NK-92 treated with Interleukin-12 subunit alpha and Interleukin-12 subunit beta, amount 100 ng/mL, for 24 hours (cell line): ENCODE data around the gene ST8SIA2.

Experiments used
- DNase-seq: peaks from one replicate; lab custom pipeline; 2025; lab: John Stamatoyannopoulos, UW

ST8SIA2 gene

DNA sequence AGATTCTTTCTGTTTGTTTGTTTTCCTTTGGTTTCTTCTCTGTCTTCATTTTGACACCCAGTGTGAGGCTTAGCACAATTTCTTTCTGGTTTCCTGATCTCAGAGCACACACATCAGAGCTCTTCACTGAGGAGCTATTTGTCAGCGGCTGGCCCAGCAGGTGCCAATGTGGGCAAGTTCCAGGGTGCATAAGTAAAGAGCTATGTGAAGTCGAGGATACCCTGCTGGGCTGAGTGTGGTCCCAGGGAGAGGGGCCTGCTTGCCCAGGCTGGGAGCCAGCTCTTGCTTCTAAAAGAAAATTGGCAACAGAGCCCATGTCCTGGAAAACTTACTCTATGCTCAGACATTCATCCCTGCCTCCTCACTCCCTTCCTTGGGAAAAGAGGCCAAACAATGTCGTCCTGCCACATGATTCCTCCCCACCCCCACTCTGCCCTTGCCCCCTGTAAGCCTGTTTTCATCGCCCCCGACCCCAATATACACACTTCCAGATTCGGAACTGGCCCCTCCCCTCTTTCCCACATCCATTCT is 101.2 kb downstream of the ST8SIA2 start:
- DNase-seq, result no peak

GRCh38 chr15:92495446-92495845 is 101.8 kb downstream of the ST8SIA2 start:
- no peak for DNase-seq

GRCh38 chr15:92499731-92500530 is 106.2 kb downstream of the ST8SIA2 start:
- DNase-seq, result no peak

DNA sequence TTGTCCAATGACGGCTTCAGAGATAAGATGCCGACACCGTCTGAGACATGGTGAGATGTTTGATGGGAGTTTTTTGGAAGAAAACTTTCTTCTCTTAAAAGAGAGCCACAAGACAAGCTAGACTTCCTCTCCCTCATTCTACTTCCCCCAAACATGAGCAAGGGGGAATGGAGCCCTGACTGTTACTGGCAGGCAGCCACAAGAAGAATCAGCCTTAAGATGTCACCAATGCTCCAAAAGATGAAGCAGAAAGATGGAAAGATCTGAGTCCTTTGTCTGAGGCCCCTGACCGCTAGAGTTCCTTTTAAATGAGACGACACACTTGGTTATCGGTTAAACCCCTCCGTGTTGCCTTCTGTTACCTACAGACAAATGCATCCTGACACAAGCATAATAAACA is 108.7 kb downstream of the ST8SIA2 start:
- no peak for DNase-seq

DNA sequence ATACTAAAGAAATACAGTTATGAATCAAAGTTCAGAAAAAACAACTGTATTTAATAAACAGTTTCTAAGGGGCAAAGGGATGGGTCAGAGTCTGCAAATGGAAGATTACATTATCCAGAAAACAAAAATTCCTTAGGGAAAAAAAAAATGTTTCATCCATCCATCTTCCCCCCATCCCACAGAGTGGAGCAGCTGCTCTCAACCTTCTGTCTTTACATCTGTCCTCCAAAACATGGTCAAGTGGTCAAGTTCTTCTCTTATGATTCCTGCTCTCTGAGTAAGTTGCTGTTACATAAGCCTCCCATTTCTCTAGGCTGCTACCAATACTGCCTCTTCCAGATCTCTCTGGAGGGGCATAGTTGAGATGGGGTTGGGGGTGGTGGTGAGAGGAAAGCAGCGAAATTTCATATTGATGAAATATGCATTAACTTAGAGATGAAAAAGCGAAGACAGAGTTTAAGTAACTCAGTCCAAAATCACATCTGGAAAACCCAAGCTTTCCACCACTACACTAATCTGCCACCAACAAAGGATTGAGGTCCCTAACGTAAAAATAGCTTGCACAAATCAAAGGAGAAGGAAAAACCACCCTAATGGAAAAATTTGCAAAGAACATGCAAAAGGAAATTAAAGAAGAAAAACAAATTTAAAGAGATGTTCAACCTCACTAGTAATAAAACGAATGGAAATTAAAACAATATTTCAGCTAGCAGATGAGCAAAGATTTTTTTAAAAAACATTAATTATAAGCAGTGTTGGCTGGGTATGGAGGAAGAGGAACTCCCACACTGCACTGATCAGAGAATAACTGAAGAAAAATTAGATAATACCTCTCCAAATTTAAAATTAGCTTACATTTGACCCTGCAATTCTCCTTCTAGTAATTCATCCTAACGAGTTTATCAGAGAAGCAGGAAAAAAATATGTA is 109.5 kb downstream of the ST8SIA2 start:
- no peak for DNase-seq

DNA sequence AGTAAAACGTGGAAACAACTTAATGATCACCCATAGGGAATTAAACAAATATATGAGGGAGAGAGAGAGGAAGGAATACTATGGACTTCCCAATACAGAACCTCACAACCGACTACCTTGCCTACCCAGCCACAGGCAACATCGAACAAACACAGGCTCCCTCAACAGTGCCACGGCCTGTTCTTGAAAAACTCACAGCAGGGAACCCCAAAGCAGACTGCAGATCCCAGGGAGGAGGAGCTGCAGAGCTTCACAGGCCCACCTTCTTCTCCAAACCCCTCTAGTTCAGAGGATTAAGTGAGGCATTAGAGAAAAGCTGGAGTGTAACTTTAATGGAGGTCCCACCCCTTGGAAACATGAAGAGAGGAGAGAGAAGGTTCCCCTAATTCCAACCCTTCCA is 110.2 kb downstream of the ST8SIA2 start:
- DNase-seq, result no peak

DNA sequence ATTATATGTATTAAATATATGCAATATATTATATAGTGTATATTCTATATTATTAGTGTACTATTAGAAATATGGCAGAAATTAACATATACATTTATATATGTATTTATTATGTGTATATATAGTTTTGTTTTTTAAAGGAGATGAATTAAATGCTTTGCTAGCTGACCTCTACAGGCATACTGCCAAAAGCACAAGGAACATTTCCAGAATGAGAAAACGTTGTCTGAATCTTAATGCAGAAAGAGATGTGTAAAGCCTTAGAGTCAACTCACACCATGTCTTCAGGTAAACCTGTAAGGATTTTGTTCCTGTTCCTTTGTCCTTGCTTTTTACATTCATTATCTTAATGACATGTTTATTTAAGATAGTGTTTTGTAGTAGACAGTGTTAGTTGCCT is 111.9 kb downstream of the ST8SIA2 start:
- DNase-seq, result no peak

DNA sequence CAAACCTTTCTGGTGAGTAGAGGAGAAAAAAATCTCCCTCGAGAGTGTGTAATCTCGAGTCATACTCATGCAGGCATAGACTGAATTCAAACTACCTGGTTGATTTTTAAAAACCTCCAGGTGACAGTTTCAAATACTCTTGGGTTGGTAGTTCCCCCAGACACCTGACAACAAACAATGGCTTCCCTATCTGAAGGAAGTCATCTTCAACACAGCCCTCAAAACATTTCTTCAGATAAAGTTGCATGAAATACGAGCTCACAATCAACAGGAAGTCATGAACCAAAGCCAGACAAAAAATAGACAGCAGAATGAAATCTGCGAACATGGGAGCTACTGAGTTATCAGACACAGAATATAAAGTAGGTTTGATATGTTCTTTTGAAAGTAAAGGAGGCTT is 112.8 kb downstream of the ST8SIA2 start:
- DNase-seq, result no peak

DNA sequence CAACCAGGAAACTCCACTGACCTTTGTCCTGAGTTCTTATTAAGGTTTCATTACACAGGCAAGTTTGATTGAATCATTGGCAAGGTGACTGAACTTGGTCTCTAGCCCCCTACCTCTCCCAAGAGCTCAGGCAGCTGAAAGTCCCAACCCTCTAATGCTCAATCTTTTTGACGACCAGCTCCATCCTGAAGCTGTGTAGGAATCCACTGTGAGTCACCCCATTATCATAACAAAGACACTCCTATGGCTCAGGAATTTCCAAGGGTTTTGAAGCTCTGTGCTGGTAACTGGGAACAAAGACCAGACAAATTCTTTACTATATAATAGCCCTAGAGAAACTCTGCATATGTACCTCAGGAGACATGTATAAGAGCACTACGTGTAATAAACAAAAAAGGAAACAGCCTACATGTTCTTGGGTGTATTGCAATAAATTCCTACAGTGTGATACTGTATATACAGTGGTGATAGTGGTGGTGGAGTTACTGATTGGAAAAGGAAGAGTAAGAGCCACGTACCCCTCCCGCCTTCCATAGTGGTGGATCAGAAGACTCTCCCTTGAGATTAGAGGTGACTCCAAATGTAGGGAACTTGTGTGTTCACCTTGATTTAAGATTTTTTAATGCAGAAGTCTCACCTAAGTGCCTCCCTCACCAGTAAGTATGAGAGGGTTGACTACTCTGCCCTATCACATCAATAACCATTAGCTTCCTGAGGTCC is 116.6 kb downstream of the ST8SIA2 start:
- no peak for DNase-seq
